ENCODE data around the gene WBP4. TPM values are rescaled to one million over a fixed set of nuclear protein-coding genes. Genes with fewer than 3 reads are reported as not detected.
A peak's percentile ranks its signal among the peaks of the same experiment; 100 is the strongest.

Gene WBP4
- total and polyA plus RNA-seq, 2 of the 13 experiments (the other 11 are each of a cell fraction or from before 2014, with no cell fraction given) = 6.7 to 11.7 TPM

GRCh38 chr13:41060724-41061074, 610 bp upstream of the WBP4 start (continued):
- TF ChIP-seq, protein P1, sequence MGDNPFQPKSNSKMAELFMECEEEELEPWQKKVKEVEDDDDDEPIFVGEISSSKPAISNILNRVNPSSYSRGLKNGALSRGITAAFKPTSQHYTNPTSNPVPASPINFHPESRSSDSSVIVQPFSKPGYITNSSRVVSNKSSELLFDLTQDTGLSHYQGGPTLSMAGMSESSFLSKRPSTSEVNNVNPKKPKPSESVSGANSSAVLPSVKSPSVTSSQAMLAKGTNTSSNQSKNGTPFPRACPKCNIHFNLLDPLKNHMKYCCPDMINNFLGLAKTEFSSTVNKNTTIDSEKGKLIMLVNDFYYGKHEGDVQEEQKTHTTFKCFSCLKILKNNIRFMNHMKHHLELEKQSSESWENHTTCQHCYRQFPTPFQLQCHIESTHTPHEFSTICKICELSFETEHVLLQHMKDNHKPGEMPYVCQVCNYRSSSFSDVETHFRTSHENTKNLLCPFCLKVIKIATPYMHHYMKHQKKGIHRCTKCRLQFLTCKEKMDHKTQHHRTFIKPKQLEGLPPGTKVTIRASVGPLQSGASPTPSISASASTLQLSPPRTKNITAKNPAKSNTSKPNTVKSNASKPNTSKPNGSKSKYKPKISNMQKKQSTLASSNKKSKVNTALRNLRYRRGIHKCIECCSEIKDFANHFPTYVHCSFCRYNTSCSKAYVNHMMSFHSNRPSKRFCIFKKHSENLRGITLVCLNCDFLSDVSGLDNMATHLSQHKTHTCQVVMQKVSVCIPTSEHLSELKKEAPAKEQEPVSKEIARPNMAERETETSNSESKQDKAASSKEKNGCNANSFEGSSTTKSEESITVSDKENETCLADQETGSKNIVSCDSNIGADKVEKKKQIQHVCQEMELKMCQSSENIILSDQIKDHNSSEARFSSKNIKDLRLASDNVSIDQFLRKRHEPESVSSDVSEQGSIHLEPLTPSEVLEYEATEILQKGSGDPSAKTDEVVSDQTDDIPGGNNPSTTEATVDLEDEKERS (CRISPR knock-in tag; IDR thresholded peaks at IDR 0.05) = peak; percentile 3; the same call in 1 of the 2 replicates
- no peak for TF ChIP-seq TCF7 (IDR thresholded peaks at IDR 0.05; ENCODE audit: low read depth)
- TF ChIP-seq STAG1 (CRISPR knock-in tag; IDR thresholded peaks at IDR 0.05) = 0 out of 2 replicates have a peak, but pooled peaks have one; percentile 0
- TF ChIP-seq AGO2 (optimal IDR thresholded peaks at IDR 0.05; ENCODE audit: low read depth, low read length) = peak; percentile 96
- TF ChIP-seq WIZ (CRISPR knock-in tag; IDR thresholded peaks at IDR 0.05) = no peak
- peak; percentile 55; the same call in 1 of the 2 replicates for TF ChIP-seq NKX3-1 (CRISPR knock-in tag; IDR thresholded peaks at IDR 0.05)
- TF ChIP-seq, protein P2, sequence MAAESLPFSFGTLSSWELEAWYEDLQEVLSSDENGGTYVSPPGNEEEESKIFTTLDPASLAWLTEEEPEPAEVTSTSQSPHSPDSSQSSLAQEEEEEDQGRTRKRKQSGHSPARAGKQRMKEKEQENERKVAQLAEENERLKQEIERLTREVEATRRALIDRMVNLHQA (CRISPR knock-in tag; IDR thresholded peaks at IDR 0.05) = no peak
- peak in 1 of 2 experiments; percentile 38; a peak in 2 of 4 replicates for TF ChIP-seq HMGXB4 (CRISPR knock-in tag; IDR thresholded peaks at IDR 0.05; ENCODE audit: borderline replicate concordance in 1 of 2, low read depth in 1 of 2)
- 0 out of 2 replicates have a peak, but pooled peaks have one; percentile 5 for TF ChIP-seq ZNF33B (CRISPR knock-in tag; IDR thresholded peaks at IDR 0.05)
- TF ChIP-seq, protein P3, sequence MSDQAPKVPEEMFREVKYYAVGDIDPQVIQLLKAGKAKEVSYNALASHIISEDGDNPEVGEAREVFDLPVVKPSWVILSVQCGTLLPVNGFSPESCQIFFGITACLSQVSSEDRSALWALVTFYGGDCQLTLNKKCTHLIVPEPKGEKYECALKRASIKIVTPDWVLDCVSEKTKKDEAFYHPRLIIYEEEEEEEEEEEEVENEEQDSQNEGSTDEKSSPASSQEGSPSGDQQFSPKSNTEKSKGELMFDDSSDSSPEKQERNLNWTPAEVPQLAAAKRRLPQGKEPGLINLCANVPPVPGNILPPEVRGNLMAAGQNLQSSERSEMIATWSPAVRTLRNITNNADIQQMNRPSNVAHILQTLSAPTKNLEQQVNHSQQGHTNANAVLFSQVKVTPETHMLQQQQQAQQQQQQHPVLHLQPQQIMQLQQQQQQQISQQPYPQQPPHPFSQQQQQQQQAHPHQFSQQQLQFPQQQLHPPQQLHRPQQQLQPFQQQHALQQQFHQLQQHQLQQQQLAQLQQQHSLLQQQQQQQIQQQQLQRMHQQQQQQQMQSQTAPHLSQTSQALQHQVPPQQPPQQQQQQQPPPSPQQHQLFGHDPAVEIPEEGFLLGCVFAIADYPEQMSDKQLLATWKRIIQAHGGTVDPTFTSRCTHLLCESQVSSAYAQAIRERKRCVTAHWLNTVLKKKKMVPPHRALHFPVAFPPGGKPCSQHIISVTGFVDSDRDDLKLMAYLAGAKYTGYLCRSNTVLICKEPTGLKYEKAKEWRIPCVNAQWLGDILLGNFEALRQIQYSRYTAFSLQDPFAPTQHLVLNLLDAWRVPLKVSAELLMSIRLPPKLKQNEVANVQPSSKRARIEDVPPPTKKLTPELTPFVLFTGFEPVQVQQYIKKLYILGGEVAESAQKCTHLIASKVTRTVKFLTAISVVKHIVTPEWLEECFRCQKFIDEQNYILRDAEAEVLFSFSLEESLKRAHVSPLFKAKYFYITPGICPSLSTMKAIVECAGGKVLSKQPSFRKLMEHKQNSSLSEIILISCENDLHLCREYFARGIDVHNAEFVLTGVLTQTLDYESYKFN (CRISPR knock-in tag; conservative IDR thresholded peaks at IDR 0.05) = no peak
- 0 out of 2 replicates have a peak, but pooled peaks have one; percentile 14 for TF ChIP-seq HES4 (CRISPR knock-in tag; IDR thresholded peaks at IDR 0.05; ENCODE audit: borderline replicate concordance)
- 0 out of 2 replicates have a peak, but pooled peaks have one; percentile 38 for TF ChIP-seq SNAI1 (CRISPR knock-in tag; IDR thresholded peaks at IDR 0.05; ENCODE audit: borderline replicate concordance)
- TF ChIP-seq NFIC (IDR thresholded peaks at IDR 0.05; ENCODE audit: low read length) = 0 out of 2 replicates have a peak, but pooled peaks have one; percentile 10
- peak; percentile 94 for TF ChIP-seq ZNF24 (IDR thresholded peaks at IDR 0.05)
- TF ChIP-seq SATB2 (CRISPR knock-in tag; IDR thresholded peaks at IDR 0.05) = 0 out of 2 replicates have a peak, but pooled peaks have one; percentile 15
- no peak; the same call in 1 of the 2 replicates for TF ChIP-seq ARHGAP35 (CRISPR knock-in tag; IDR thresholded peaks at IDR 0.05; ENCODE audit: borderline replicate concordance)
- TF ChIP-seq ZNF264 (CRISPR knock-in tag; IDR thresholded peaks at IDR 0.05) = peak; percentile 40; the same call in 1 of the 2 replicates
- TF ChIP-seq ZNF879 (CRISPR knock-in tag; IDR thresholded peaks at IDR 0.05) = peak; percentile 44; the same call in 1 of the 2 replicates
- TF ChIP-seq ZNF138 (CRISPR knock-in tag; IDR thresholded peaks at IDR 0.05; ENCODE audit: low read depth) = 0 out of 2 replicates have a peak, but pooled peaks have one; percentile 29
- peak; percentile 76; the same call in 1 of the 2 replicates for TF ChIP-seq ZC3H13 (CRISPR knock-in tag; IDR thresholded peaks at IDR 0.05)

Measured in HepG2 (cell line).